Uterus (tissue), 4 donors: ENCODE measurements around the gene ST8SIA1. TPM values are rescaled to one million over a fixed set of nuclear protein-coding genes. Genes with fewer than 3 reads are reported as not detected.

Source experiments
- DNase-seq, 2 donors: peaks; one replicate each; pipeline ENCODE4 v3.0.0-alpha.2; 2019 to 2020
- H3K27ac ChIP-seq, 2 donors: fragments of 200-600 bp; sonication (generic); 1 replicate in 1 of 2; 2 replicates in 1 of 2; pipeline ENCODE4 v1.5.1; 2016 to 2018
- H3K27me3 ChIP-seq, 2 donors: fragments of 200-600 bp; sonication (generic); one replicate each; pipeline ENCODE4 v1.5.1; 2018 to 2019; ENCODE audit warnings: control low read depth in 1 of 2
- H3K36me3 ChIP-seq, 2 donors: fragments of 200-600 bp; sonication (generic); one replicate each; pipeline ENCODE4 v1.5.1; 2019; ENCODE audit warnings: control low read depth in 1 of 2
- H3K4me1 ChIP-seq, 2 donors: fragments of 200-600 bp; sonication (generic); one replicate each; pipeline ENCODE4 v1.5.1; 2018 to 2019; ENCODE audit warnings: control low read depth in 1 of 2
- H3K4me3 ChIP-seq, 2 donors: fragments of 200-600 bp; sonication (generic); 1 replicate in 1 of 2; 2 replicates in 1 of 2; pipeline ENCODE4 v1.5.1; 2018 to 2019; ENCODE audit warnings: mild to moderate bottlenecking in 1 of 2
- H3K9me3 ChIP-seq, 2 donors: fragments of 200-600 bp; sonication (generic); one replicate each; pipeline ENCODE4 v1.5.1; 2019; ENCODE audit warnings: control low read depth in 1 of 2
- CTCF ChIP-seq, 4 experiments: fragments of 200-600 bp in 2 of 4; fragments of 450-650 bp in 2 of 4; sonication (generic) in 2 of 4; IDR thresholded peaks; one replicate each; pipeline ENCODE4 v1.5.1; 2016 to 2019; ENCODE audit warnings: antibody characterized with exemption in 4 of 4, mild to moderate bottlenecking in 2 of 4, moderate library complexity in 1 of 4
- POLR2A ChIP-seq, 2 donors: fragments of 450-650 bp; IDR thresholded peaks; one replicate each; pipeline ENCODE4 v1.6.1; 2016; ENCODE audit warnings: antibody characterized with exemption in 2 of 2, mild to moderate bottlenecking in 1 of 2, moderate library complexity in 1 of 2
- intact Hi-C: fragments of 100-400 bp; cut with DNase I; formaldehyde crosslinking; loops from one replicate; pipeline ENCODE4 v1.15.1; 2023; ENCODE audit warnings: low total_unique reads
- total RNA-seq, 4 donors: library from RNA; depleted of rRNA in 3 of 4; stranded (reverse); fragments of >200 nt in 3 of 4; gene quantifications; one replicate each; pipeline versions ENCODE4 v1.1.0 to v1.2.4, GENCODE V29; 2014 to 2023
- donor health status: DM: yes; HTN: yes; CAD: no.

ST8SIA1 gene
- total RNA-seq, 4 donors from 2014 or later, result 7.8 to 14.6 (median 9.9) TPM

- Histone ChIP-seq H3K27ac (no peak overlapping the region), H3K4me3 (no peak overlapping the region), H3K36me3 (no peaks in the 10 kb centered on the region), H3K4me1 (no peaks in the 10 kb centered on the region), H3K27me3 (no peaks in the 10 kb centered on the region), H3K9me3 (no peaks in the 10 kb centered on the region)
- intact Hi-C loops, result no loop called here
- DNase-seq, result no peak
- TF ChIP-seq CTCF (IDR thresholded peaks at IDR 0.05) (no peak), POLR2A (IDR thresholded peaks at IDR 0.05) (no peak)
These were observed 23.8 kb downstream of the ST8SIA1 start for GRCh38 chr12:22310709-22311108.

- no peak overlapping the region for H3K27ac ChIP-seq
- H3K4me1 ChIP-seq, result no peaks in the 10 kb centered on the region
- TF ChIP-seq CTCF (IDR thresholded peaks at IDR 0.05) (no peak), POLR2A (IDR thresholded peaks at IDR 0.05) (no peak)
- no peaks in the 10 kb centered on the region for H3K36me3 ChIP-seq
- intact Hi-C loops, result no loop called here
- no peak overlapping the region for H3K4me3 ChIP-seq
- no peaks in the 10 kb centered on the region for H3K9me3 ChIP-seq
- H3K27me3 ChIP-seq, result no peaks in the 10 kb centered on the region
- DNase-seq, result no peak
These were observed 24.2 kb downstream of the ST8SIA1 start for GRCh38 chr12:22310275-22310674.

- TF ChIP-seq CTCF (IDR thresholded peaks at IDR 0.05) (no peak), POLR2A (IDR thresholded peaks at IDR 0.05) (no peak)
- Histone ChIP-seq H3K36me3 (no peaks in the 10 kb centered on the region), H3K27ac (peak overlapping the region in 1 of 2 donors; percentile 36), H3K4me1 (no peaks in the 10 kb centered on the region), H3K27me3 (no peaks in the 10 kb centered on the region), H3K4me3 (no peak overlapping the region), H3K9me3 (no peaks in the 10 kb centered on the region)
- DNase-seq, result no peak
- intact Hi-C loops, result no loop called here
These were observed 26.7 kb downstream of the ST8SIA1 start for GRCh38 chr12:22307811-22308210.

GRCh38 chr12:22306311-22306710 lies 28.2 kb downstream of the ST8SIA1 start:
- Histone ChIP-seq H3K36me3 (no peaks in the 10 kb centered on the region), H3K4me1 (no peaks in the 10 kb centered on the region), H3K9me3 (no peaks in the 10 kb centered on the region), H3K4me3 (no peak overlapping the region), H3K27me3 (no peaks in the 10 kb centered on the region), H3K27ac (peak overlapping the region; percentile 24 to 36)
- no peak for TF ChIP-seq POLR2A (IDR thresholded peaks at IDR 0.05)
- TF ChIP-seq CTCF (IDR thresholded peaks at IDR 0.05), result no peak
- intact Hi-C loops, result no loop called here
- DNase-seq, result no peak

GRCh38 chr12:22304341-22304740 lies 30.2 kb downstream of the ST8SIA1 start:
- TF ChIP-seq CTCF (IDR thresholded peaks at IDR 0.05) (no peak), POLR2A (IDR thresholded peaks at IDR 0.05) (no peak)
- H3K9me3 ChIP-seq, result no peaks in the 10 kb centered on the region
- no peaks in the 10 kb centered on the region for H3K4me1 ChIP-seq
- H3K4me3 ChIP-seq, result no peak overlapping the region
- no peaks in the 10 kb centered on the region for H3K36me3 ChIP-seq
- H3K27me3 ChIP-seq, result no peaks in the 10 kb centered on the region
- H3K27ac ChIP-seq, result peak overlapping the region; percentile 52 to 79
- DNase-seq, result no peak
- intact Hi-C loops, result no loop called here
